ENCODE measurements around the gene RBM6. TPM values are rescaled to one million over a fixed set of nuclear protein-coding genes. Genes with fewer than 3 reads are reported as not detected.

Gene RBM6
- total RNA-seq, 1 donor from 2014 or later, result 110 TPM

DNA sequence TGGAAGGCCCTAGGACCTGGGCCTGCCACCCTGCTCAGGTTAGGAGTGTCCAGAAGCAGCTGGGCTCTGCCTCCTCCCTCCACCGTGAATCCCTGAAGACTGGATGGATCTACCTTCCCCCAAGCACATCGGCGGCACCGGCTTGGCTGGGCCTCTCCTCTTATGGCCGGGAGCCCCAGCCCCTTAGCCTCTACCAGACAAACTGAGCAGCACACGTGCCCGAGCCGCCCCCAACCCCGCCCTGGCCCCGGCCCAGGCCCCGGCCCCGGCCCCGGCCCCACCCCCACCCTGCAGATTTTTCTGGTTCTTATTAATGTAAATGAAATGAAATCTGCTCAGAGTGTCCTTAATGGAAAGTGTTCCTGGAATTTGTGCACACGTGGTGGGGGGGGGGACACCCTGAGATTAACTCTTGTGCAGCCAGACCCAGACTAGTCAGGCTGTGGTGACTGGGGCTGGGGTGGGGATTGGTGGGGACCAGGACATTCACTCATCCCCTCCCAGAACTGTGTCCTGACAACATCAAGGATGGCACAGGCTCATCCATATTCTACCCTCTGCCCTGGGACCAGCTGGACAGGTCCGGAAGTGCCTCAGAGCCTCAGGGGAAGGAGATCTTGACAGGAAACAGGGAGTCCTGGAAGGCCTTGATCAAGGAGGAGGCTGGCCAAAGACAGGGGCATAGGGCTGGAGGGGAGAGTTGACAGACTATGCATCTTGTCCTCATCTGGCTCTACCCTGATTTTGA, 184.3 kb downstream of the RBM6 start:
- peak; percentile 3 for ATAC-seq
- TF ChIP-seq, protein P1, sequence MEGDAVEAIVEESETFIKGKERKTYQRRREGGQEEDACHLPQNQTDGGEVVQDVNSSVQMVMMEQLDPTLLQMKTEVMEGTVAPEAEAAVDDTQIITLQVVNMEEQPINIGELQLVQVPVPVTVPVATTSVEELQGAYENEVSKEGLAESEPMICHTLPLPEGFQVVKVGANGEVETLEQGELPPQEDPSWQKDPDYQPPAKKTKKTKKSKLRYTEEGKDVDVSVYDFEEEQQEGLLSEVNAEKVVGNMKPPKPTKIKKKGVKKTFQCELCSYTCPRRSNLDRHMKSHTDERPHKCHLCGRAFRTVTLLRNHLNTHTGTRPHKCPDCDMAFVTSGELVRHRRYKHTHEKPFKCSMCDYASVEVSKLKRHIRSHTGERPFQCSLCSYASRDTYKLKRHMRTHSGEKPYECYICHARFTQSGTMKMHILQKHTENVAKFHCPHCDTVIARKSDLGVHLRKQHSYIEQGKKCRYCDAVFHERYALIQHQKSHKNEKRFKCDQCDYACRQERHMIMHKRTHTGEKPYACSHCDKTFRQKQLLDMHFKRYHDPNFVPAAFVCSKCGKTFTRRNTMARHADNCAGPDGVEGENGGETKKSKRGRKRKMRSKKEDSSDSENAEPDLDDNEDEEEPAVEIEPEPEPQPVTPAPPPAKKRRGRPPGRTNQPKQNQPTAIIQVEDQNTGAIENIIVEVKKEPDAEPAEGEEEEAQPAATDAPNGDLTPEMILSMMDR (IDR thresholded peaks at IDR 0.05), result no peak
- Histone ChIP-seq H3K27me3 (no peaks in the 10 kb centered on the region), H3K4me3 (no peak overlapping the region), H3K27ac (no peak overlapping the region), H3K4me1 (peaks cover 12% of the 10 kb centered on the region), H3K9me3 (no peaks in the 10 kb centered on the region), H3K36me3 (peaks cover 20% of the 10 kb centered on the region)
- peak; percentile 61 for DNase-seq
- intact Hi-C loops (cut with DNase I), result loop anchor here (5.0 kb wide), 1 partner anchor 63 kb away; no protein-coding TSS in a partner anchor

DNA sequence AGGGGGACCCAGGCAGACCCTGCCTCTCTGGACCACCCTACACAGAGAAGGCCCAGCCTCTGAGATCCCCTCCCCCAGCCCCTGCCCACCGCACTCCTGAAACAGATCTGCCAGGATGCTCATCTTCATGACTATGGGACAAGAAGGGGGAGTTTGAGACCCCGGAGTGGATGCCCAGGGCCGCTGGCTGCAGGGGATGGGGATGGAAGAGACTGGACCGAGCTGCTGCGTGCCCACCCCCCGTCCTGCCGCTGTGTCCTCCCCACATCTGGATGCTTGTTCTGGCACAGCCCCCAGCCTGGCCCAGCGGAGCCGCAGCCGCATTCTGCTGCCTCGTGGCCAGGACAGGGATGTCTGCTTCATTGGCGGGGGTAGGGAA, 184.8 kb downstream of the RBM6 start:
- Histone ChIP-seq H3K27me3 (no peaks in the 10 kb centered on the region), H3K4me1 (peaks cover 12% of the 10 kb centered on the region), H3K27ac (no peak overlapping the region), H3K4me3 (no peak overlapping the region), H3K36me3 (peaks cover 14% of the 10 kb centered on the region), H3K9me3 (no peaks in the 10 kb centered on the region)
- ATAC-seq (no peak), DNase-seq (peak; percentile 52)
- intact Hi-C loops (cut with DNase I), result loop anchor here (5.0 kb wide), 1 partner anchor 63 kb away; no protein-coding TSS in a partner anchor
- TF ChIP-seq, protein P1 (IDR thresholded peaks at IDR 0.05), result no peak

DNA sequence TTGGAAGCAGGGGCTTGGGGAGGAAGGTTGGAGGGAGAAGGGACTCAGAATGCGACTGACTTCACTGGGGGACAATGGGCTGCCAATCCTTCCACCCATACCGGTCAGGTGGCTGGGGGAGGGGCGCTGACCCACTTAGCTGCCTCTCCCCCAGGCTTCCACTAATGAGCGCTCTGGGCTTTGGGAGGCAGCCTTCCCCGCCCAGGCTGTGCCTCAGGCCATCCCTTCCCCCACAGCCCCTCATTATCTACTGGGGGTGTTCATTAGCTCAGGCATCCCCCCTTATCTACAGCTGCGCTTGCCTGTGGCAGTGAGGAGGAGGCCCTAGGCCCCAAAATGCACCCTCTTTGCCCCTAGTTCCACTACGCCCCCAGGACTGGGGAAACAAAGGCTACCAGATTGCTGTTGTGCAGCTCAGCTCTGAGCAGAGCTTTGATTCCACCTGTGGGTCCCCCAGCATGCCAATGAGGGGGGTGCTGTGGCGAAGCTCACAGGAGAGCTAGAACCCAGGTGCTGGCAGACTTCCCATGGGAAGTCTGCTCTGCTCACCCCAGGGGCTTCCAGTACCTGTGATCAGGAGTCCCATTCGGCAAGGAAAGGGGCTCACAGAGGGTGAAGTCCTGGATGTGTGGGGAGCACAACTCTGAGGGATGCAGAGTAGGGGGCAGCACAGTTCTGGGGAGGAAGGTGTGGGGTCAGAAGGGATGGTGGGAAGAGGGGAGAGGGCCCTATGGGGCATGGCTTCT, 185.8 kb downstream of the RBM6 start:
- Histone ChIP-seq H3K4me1 (peaks cover 12% of the 10 kb centered on the region), H3K9me3 (no peaks in the 10 kb centered on the region), H3K27ac (no peak overlapping the region), H3K36me3 (peaks cover 5% of the 10 kb centered on the region), H3K4me3 (no peak overlapping the region), H3K27me3 (no peaks in the 10 kb centered on the region)
- TF ChIP-seq, protein P1 (IDR thresholded peaks at IDR 0.05), result no peak
- peak; percentile 62 for DNase-seq
- intact Hi-C loops (cut with DNase I), result no loop called here
- ATAC-seq, result no peak

DNA sequence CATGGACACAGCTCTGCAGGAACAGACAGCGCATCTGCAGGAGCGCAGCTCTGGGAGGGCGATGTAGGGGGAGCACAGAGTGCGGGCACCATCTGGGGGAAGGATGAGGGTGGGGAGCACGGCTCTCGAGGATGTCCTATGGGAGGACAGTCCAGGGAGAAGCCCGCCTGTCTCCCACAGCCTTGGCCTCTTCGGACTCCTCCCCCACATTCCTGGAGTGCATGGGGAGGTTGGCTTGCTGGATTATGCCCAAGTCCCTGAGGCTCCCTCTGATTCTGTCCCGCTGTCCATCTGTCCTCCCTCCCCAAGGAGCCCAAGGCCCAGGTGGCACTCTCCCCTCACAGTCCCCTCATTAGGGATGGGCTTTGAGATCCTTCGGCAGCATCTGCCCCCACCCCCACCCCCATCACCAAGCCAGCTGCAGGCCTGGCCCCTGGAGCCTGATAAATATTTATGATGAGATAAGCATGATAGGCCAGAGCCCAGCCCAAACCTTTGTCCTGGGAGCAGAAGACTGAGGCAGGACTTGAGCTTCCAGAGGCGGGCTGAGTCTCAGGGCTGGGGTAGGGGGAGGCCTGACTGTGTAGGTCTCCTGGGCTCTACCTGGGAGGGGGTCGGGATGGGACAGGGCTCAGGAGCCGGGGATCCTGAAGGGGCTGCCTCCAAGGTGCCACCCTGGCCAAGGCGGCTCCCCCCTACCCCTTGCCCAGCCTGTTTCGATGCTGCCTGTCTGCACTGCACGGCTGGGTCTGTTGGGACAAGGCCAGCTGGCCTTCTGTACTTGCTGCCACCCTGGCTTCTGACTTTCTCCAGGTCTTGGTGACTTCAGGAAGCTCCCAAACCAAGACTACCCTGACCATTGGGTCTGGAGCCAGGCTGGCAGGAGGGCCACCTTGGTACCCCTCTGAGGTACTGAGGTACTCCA, 186.6 kb downstream of the RBM6 start:
- Histone ChIP-seq H3K4me3 (no peak overlapping the region), H3K27me3 (no peaks in the 10 kb centered on the region), H3K27ac (no peak overlapping the region), H3K4me1 (peaks cover 12% of the 10 kb centered on the region), H3K9me3 (no peaks in the 10 kb centered on the region), H3K36me3 (no peaks in the 10 kb centered on the region)
- intact Hi-C loops (cut with DNase I), result no loop called here
- TF ChIP-seq, protein P1 (IDR thresholded peaks at IDR 0.05), result no peak
- peak; percentile 61 for DNase-seq
- peak; percentile 11 for ATAC-seq

Other genes starting within 250 kb of the RBM6 start
- 0.26 TPM for gene AMIGO3, start 220.5 kb upstream of the RBM6 start, total RNA-seq
- gene GMPPB, start 216.2 kb upstream of the RBM6 start, total RNA-seq, result 34.8 TPM
- gene IP6K1, start 153.6 kb upstream of the RBM6 start, total RNA-seq, result 39.5 TPM
- gene CDHR4, start 140.3 kb upstream of the RBM6 start, total RNA-seq, result not detected
- gene INKA1, start 136.9 kb upstream of the RBM6 start, total RNA-seq, result 6.6 TPM
- gene UBA7, start 126.2 kb upstream of the RBM6 start, total RNA-seq, result 110 TPM
- gene TRAIP, start 83.6 kb upstream of the RBM6 start, total RNA-seq, result 1.5 TPM
- not detected for gene CAMKV, start 70.2 kb upstream of the RBM6 start, total RNA-seq
- gene MST1R, start 36.3 kb upstream of the RBM6 start, total RNA-seq, result 46.2 TPM
- gene MON1A, start 10.3 kb upstream of the RBM6 start, total RNA-seq, result 10.2 TPM
- 161 TPM for gene RBM5, start 148.8 kb downstream of the RBM6 start, total RNA-seq
- 65.6 TPM for gene SEMA3F, start 215.2 kb downstream of the RBM6 start, total RNA-seq